GM18499 (cell line): ENCODE measurements around the gene PWWP2B.

Experiments used
- ATAC-seq: cut with Tn5 transposase; IDR thresholded peaks from one replicate; pipeline ENCODE4 v1.9.1; 2021; ENCODE audit warnings: moderate number of reproducible peaks; ENCODE audit not compliant: insufficient read depth, unreplicated experiment

Gene PWWP2B

DNA sequence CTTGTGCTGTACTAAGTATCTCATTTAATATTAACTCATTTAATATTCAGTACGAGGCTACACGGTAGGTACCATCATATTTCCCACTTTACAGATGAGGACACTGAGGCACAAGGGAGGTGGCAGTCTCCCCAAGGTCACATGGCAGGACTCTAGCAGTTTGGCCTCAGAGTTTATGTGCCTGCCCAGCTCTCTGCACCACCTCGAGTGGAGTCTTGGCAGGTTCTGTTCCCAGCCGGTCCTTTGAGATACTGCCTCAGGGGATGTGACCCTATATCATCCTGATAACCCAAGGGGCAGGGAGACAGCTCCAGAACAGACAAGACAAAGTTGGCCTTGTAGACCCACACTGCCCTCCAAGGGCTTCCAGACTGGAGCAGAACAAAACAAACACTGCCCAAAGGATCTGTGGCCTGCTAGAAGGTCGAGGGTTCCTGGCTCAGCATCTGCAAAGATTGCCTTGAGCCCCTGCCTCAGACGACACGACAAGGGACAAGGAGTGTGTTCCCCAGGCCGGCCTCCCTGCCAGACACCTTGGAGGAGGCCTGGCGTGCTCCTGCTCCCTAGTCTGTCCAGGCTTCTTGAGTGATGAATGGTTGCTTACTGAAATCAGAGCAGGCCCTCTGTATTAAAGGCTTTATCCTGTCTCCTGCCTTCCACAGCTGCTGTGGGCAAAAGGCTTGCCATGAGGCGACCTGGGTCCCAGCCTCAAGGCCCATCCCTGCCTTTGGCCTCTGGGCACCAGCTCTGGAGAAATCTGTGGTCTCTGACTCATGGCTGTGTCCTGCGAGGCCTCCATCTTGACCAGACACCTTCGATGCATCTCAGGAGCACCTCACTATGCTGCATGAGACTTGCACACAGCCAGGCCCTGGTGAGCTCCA is 3.9 kb upstream of the PWWP2B start:
- no peak for ATAC-seq

DNA sequence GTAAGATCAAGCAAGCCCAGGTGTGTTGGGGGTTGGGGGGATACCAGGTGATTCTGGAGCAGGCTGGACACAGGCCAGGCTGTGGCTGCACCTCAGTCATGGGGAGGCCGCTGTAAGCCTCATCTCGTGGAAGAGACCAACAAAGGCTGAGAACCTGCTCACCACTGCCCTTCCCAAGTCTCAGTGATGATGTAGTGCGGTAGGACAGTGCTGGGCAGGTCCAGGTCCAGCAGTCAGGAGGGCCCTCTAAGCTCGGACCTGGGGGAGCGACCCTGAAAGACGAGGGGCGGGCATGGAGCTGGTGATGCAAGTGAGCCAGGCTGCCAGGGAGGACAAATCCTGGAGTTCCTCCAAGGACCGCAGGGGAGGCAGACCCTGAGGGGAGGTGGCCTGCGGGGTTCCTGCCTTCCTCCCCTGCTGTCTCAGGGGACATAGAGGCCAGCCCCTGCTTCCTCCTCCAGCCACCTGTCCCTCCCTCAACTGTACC is 3.3 kb upstream of the PWWP2B start:
- ATAC-seq: no peak

DNA sequence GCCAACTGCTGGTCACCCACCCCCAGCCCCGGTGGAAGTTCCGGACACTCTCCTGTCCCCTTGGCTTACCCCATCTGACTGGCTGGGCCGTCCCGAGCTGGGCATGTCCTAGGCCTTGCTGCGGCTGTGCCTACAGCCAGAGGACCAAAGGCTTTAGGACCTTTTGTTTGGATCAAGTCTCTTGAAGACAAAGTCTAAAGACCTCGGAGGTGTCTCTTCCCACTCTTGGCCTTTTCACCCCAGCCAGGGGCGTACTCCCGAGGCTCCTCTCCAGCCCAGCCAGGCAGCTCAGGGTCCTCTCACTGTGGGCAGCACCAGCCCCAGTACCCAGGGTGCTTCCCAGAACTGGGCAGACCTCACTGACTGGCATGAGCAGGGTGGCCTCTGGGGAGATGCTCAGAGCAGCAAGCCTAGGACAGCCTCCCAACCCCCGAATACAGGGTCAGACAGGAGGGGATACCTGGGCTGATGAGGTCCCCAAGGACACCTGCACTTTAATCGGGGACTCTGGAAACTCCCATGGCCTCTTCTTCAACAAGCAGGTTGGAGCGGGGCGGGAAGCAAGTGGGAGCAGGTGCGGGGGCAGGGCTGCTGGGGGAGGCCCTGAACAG is 2.7 kb upstream of the PWWP2B start:
- no peak for ATAC-seq

DNA sequence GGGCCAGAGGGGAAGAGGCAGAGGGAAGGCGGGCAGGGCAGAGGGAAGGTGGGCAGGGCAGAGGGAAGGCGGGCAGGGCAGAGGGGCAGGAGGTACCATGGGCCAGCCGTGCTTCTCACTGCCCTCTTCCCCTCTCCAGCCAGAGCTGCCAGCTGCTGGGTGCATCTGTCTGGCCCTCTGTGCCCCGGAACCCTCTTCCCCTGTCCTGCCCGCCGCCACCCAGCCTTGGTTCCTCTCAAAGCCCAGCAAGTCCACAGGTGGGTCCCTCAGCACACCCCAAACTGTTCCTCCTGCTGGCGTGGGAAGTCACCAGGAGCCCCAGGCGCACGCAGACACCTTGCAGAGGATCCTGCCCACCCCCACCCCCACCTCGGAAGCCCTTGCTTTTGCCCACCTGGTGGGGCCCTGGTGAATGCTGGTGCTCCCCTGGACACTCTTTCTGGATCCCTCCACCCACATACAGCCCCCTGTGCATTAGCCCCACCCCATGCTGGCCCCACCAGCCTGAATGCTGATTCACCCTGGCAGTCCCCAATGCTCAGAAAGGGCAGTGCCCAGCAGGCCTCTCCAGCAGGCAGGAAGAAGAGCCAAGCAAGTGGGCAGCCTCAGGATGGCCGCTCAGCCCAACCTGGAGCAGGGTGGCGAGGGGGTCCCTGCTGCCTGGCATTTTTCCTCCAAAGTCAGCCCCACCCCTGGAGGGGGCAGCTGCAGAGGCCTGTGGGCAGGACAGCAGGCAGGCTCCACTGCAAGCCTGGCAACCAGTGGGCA is 1.9 kb upstream of the PWWP2B start:
- ATAC-seq: no peak

DNA sequence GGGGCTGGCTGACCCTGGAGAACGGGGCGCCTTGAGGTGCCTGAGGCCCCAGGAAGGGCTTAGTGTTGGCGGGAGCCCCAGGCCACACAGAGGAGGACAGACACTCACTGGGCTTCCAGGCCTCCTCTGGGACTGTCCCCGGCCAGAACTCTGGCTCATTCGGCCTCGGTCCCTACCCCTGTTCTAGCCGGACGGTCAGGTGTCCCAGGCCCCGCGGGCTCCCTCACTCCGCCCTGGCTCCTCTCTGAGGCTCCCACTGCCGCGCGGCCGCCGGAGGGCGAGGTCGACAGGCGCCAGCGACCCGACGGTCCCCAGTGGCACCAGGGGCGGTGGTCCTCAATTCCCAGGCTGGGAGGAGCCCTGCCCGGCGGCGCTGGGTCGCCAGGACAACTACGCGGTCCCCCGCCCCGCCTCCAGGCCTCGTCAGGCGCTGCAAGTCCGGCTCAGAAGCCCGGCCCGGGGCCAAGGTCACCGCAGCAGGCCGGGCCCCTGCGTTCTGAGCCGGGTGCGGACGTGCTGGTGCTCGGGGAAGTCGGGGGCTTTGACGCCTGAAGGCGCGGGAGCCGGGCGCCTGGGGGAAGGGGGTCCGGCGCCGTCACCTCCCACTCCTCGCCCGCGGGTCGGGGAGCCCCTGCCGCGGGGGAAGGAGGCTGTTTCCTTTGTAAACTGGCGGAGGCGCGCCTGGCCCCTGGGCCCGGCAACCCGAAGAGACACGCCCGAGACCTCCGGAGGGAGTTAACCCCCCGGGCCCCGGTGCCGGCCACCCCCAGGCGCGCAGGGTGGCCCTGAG is 1.1 kb upstream of the PWWP2B start:
- ATAC-seq: no peak

DNA sequence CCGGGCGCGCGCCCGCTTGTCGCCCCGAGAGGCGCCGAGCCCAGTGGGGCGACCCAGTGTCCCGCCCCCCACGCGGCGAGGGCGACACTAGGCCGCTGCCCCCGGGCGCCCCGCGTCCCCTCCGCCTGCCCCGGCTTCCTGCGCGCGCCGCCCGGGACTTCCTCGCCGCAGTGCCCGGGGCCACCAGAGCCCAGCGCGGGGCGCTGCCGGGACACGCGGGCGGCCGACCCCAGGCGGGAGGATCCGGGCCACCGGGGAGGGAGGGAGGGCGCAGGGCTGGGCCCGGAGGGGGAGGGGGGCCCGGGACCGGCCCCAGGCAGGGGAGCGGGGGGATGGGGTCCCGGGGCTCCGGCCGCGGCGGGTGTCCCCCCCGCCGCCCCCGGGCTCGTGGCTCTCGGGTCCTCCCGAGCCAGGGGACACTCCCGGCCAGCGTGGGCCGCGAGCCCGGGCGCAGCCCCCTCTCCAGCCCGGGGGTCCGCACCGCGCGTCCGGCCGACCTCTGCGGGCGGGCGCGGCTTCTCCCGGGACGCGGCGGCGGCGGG is 435 bp upstream of the PWWP2B start:
- ATAC-seq: no peak

DNA sequence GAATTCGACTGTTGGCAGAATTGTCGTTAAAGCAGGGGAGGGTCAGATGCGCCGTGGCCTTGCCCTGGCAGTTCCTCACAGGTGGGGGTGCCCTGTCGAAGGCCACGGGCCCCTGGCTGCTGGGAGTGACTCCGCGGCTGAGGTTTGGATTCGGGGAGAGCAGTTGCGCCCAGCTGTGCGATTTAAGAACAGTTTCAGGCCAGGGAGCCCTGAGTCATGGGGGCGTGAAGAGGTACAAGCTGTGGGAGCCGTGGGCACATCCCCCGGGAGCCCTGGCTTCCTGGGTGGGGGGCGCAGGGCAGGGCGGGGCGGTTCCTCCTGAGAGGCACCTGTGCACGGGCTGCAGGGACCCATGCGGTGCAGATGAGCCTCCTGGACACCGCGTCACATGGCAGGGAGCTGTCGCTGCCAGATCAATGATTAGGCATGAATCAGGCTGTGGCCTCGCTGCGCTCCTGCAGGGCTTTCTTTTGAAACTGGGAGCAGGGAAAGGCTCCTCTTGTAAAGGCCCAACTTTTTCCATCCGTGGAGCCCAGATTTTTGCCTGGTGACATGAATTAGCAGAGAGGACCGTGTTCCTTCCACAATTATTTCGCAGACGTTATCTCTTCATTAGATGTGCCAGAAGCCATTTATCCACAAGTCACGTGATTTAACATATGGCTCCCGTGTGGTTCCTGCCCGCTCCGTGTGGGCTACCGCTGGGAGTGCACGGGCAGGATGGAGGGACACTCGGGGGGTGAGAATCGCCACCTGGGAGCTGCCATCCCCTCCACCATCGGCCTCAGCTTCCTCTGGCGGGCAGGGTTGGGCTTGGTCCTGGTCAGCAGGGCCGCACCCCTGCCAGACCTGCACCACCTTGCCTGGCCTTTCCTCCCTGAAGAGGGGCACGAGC is 918 bp downstream of the PWWP2B start:
- ATAC-seq: no peak

DNA sequence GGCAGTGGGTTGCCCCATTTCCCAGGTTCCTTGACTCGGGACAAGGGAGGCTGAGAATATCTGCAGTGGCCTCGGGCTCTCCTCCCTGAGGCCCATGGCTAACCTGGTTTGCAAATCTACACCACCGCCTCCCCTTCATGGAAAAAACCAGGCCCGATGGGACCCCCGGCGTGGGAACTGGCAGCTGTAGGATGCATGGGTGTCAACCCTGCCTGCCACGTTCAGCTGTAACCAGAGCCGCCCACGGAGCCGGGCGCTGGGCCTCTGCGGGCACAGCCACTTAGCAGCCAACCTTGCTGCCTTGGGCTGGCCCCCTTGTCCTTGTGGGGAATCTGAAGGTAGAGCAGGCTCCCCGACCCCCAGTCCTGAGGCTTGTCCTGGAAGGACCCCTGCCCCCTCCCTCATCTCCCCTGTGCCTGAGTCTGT is 1.6 kb downstream of the PWWP2B start:
- ATAC-seq: no peak

DNA sequence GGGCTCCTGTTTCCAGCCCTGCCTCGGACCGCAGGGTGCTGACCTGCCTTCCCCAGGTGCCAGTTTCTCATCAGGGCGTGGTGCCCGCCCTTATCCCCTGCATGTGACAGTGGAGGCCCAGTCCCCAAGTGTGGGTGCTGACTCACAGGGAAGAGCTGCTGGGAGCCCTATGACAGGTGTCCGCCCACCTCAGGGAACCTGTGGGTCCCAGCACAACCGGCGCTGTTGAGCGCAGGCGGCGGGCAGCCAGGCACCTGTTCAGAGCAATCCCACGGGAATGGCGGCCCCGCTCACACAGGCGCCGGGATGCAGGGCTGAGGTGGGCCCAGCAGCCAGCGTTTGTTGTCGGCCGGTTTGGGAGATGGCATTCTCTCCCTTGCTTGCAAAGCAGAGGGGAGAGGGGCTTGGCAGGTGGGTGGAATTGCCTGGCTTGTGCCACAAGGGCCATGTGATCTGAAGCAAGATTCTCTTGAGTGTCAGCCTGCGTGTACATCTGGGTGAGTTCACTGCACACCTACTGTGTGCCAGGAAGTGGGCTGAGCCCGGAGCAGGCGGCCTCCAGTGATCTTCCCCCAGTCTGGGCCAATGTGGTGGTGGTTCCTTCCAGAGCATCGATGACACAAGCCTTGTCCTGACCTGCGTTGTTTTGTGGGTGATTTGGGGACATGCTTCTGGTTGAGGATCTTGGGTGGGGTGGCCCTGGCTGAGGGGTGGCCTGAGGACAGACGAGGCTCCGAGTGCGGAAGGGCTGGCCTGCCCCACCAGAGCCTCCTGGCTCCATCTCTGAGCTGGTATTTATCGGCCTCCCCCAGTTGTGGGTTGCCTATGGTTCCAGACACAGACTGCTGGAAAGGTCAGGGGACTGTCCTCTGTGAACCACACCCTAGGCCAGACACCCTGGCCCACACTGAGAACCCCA is 2.4 kb downstream of the PWWP2B start:
- ATAC-seq: no peak

DNA sequence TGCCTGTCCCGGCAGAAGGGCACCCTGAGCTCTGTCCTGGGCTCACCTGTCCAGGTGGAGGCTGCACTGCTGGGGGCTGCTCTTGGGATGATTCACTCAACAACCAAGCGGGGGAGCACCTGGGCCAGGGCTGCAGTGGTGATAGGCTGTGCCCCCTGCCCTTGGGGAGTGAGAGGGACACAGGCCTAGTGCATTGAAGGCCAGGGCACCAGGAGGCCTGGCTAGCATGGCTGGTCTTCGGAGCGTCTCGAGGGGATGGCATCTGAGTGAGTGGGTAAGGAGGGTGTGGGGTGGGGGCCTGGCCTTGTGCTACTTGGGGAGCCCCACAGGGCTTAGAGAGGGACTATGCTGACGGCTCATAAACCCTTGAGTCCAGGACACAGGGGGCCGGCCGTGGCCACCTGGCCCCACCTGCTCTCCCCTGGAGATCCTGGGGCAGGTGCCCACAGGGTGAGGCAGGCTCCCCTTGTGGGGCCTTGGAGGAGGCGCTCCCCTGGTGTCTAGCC is 3.1 kb downstream of the PWWP2B start:
- ATAC-seq: no peak

DNA sequence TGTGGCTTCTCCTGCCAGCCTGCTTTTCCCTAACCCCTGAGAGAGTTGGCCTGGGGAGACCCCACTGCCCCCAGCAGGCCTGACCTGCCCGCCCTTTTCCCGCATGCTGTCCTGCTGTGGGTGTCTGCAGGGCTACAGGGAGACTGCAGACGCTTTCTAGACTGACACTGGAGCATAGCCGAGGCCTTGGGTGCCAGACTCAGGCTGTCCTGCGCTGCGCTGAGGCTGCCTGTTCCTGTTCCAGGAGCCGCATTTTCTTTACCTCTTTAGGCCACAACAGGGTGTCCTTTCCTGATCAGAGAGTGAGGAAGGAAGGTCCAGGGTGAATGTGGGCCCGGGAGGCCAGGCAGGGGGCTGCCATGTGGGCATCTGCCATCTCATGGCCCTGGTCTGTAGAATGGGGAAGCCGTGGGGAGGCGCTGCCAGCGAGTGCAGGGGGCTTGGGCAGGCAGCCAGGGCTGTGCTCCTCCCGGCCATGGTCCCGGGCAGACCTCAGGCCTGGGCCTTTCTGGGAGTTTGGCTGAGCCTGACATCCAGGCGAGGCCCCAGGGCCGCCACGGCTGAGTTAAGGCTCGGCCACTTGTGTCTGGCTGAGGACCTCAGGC is 3.6 kb downstream of the PWWP2B start:
- no peak for ATAC-seq

DNA sequence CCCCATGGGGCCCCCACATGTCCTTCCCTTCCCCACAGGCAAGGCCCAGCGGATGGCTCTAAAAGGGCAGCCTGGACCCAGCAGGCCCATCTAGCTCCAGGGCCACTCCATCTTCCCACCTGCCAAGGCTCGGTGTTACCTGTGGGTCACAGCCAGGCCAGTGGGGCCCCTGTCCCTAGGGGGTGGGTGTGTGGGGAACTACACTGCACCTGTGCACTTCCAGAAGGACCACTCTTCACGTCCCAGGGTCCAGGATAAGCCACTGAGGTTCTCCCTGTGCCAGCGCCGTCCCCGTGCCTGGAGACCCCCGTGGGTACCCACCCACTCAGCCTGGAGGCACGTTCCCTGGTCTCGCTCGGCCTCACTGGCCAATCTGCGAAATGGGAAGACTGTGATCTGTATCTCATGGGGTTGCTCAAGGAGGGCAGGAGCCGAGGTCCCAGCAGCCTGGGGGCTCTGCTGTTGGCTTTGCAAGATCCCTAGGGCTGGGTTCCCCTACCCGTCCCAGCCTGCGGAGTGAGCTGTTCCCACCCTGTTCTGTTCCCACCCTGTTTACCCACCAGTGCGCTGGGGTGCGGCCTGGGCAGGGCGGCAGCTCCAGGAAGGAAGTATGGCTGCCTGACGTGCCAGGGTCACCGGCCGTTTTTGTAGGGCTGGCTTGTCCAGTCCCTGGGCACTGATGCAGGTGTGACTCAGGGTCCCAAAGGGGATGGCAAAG is 4.6 kb downstream of the PWWP2B start:
- no peak for ATAC-seq

DNA sequence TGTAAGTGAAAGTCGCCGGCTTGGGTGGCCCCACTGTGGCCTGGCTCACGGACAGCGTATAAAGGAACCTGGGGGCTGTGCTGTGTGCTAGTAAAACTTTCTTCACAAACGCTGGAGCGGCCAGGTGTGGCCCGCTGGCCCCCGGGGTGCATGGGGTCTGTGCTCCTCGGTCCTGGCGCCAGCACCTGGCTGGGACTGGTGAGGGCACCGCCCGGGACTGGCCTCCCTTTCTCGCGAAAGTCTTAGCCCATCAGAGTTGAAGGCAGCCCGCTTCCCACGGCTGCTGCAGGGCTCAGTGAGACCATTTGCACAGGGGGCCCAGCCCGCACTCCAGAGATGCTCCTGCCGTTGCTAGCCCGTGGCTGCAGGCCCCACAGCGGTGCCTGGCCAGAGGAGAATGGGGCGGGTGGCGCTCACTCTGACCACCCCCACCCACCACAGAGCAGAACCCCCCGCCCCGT is 5.8 kb downstream of the PWWP2B start:
- no peak for ATAC-seq

DNA sequence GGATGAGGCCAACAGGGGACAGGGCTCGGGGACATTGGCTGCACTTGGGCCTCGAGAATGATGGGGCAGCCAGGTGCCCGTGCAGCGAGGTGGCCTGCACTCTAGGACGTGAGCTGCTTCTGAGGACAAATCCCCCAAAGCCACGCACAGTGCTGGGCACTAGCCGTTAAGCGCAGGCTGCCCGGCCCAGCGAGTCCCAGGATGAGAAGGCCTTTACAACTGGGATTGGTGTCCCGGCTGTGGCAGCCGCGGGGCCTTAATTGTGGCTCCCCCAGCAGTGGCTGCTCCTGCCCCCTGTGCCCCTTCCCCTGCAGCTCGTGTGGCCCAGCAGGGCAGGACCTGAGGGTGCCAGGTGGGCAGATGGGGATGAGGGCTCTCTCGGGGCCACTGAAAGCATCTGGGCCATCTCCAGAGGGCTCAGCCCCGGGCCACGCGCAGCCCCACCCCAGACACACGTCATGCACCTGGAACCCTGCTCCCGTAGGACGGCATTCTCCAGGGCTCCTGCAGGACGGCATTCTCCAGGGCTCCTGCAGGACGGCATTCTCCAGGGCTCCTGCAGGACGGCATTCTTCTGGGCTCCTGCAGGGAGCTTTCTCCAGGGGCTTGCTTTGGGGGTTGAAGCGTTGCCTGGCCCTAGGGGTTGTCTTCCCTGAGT is 6.6 kb downstream of the PWWP2B start:
- ATAC-seq: no peak

DNA sequence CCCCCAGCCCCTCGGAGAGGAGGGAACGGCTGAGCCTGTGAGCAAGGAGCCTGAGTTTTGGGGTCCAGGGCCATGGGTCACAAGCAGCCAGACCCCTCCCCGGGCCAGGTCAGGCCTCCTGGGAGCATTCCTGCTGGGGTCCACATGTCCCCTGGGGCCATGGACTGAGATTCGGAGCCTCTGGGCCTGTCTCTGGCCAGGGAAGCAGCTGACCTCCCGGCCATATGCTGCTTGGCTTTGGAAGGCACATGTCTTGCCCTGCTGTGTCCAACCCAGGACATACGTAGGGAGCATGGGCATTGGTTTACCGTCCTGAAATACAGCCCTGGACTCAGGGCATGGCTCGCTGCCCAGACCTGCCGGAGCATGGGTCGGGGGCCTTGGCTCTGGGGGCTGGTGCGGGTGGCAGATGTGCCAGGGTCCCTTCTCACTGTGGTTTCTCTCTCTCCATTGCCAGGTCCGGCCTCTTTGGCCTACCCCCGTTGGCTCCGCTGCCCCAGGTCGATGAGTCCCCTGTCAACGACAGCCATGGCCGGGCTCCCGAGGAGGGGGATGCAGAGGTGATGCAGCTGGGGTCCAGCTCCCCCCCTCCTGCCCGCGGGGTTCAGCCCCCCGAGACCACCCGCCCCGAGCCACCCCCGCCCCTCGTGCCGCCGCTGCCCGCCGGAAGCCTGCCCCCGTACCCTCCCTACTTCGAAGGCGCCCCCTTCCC is 7.3 kb downstream of the PWWP2B start:
- no peak for ATAC-seq
